ENCODE results near the gene RSPH1.

The RSPH1 gene

GRCh38 chr21:42455754-42456440 is 40.1 kb downstream of the RSPH1 start:
- H3K4me3 ChIP-seq (ENCODE audit: low read depth, low read length), result no peak overlapping the region
- no peak for DNase-seq (ENCODE audit: low read depth)

- H3K4me3 ChIP-seq (ENCODE audit: low read depth, low read length), result no peak overlapping the region
- DNase-seq (ENCODE audit: low read depth), result no peak
Measured at GRCh38 chr21:42455196-42455595, 40.8 kb downstream of the RSPH1 start.

GRCh38 chr21:42454786-42455185 is 41.2 kb downstream of the RSPH1 start:
- no peak overlapping the region for H3K4me3 ChIP-seq (ENCODE audit: low read depth, low read length)
- no peak for DNase-seq (ENCODE audit: low read depth)

GRCh38 chr21:42453986-42454570 is 41.9 kb downstream of the RSPH1 start:
- no peak for DNase-seq (ENCODE audit: low read depth)
- H3K4me3 ChIP-seq (ENCODE audit: low read depth, low read length), result no peak overlapping the region

- H3K4me3 ChIP-seq (ENCODE audit: low read depth, low read length), result no peak overlapping the region
- DNase-seq (ENCODE audit: low read depth), result no peak
Measured at GRCh38 chr21:42453224-42453985, 42.6 kb downstream of the RSPH1 start.

GRCh38 chr21:42452401-42453223 is 43.4 kb downstream of the RSPH1 start:
- no peak overlapping the region for H3K4me3 ChIP-seq (ENCODE audit: low read depth, low read length)
- DNase-seq (ENCODE audit: low read depth), result no peak

- DNase-seq (ENCODE audit: low read depth), result no peak
- no peak overlapping the region for H3K4me3 ChIP-seq (ENCODE audit: low read depth, low read length)
Measured at GRCh38 chr21:42451941-42452340, 44.1 kb downstream of the RSPH1 start.

GRCh38 chr21:42448686-42449085 is 47.3 kb downstream of the RSPH1 start:
- H3K4me3 ChIP-seq (ENCODE audit: low read depth, low read length), result no peak overlapping the region
- no peak for DNase-seq (ENCODE audit: low read depth)

- DNase-seq (ENCODE audit: low read depth), result no peak
- no peak overlapping the region for H3K4me3 ChIP-seq (ENCODE audit: low read depth, low read length)
Measured at GRCh38 chr21:42447732-42448131, 48.3 kb downstream of the RSPH1 start.

- H3K4me3 ChIP-seq (ENCODE audit: low read depth, low read length), result no peak overlapping the region
- DNase-seq (ENCODE audit: low read depth), result no peak
Measured at GRCh38 chr21:42447182-42447581, 48.8 kb downstream of the RSPH1 start.

- DNase-seq (ENCODE audit: low read depth), result no peak
- no peak overlapping the region for H3K4me3 ChIP-seq (ENCODE audit: low read depth, low read length)
Measured at GRCh38 chr21:42446531-42446930, 49.5 kb downstream of the RSPH1 start.

- DNase-seq (ENCODE audit: low read depth), result no peak
- no peak overlapping the region for H3K4me3 ChIP-seq (ENCODE audit: low read depth, low read length)
Measured at GRCh38 chr21:42445311-42445710, 50.7 kb downstream of the RSPH1 start.

GRCh38 chr21:42444745-42445059 is 51.3 kb downstream of the RSPH1 start:
- H3K4me3 ChIP-seq (ENCODE audit: low read depth, low read length), result no peak overlapping the region
- no peak for DNase-seq (ENCODE audit: low read depth)

- DNase-seq (ENCODE audit: low read depth), result no peak
- no peak overlapping the region for H3K4me3 ChIP-seq (ENCODE audit: low read depth, low read length)
Measured at GRCh38 chr21:42443876-42444744, 51.9 kb downstream of the RSPH1 start.

GRCh38 chr21:42443181-42443785 is 52.7 kb downstream of the RSPH1 start:
- DNase-seq (ENCODE audit: low read depth), result no peak
- no peak overlapping the region for H3K4me3 ChIP-seq (ENCODE audit: low read depth, low read length)

- DNase-seq (ENCODE audit: low read depth), result no peak
- H3K4me3 ChIP-seq (ENCODE audit: low read depth, low read length), result no peak overlapping the region
Measured at GRCh38 chr21:42441963-42442362, 54.1 kb downstream of the RSPH1 start.

- no peak overlapping the region for H3K4me3 ChIP-seq (ENCODE audit: low read depth, low read length)
- no peak for DNase-seq (ENCODE audit: low read depth)
Measured at GRCh38 chr21:42440187-42440792, 55.7 kb downstream of the RSPH1 start.
